T1000 (cell line): ENCODE measurements around the gene FAM168A.
"Not testable (repeated sequence)": the region's sequence is repeated elsewhere in the genome, so short reads cannot be mapped to it uniquely, and the experiment has no call there.

Experiments
- DNase-seq: peaks from one replicate; lab custom pipeline; 2025; ENCODE audit warnings: mixed read lengths; lab: John Stamatoyannopoulos, UW

FAM168A gene

DNA sequence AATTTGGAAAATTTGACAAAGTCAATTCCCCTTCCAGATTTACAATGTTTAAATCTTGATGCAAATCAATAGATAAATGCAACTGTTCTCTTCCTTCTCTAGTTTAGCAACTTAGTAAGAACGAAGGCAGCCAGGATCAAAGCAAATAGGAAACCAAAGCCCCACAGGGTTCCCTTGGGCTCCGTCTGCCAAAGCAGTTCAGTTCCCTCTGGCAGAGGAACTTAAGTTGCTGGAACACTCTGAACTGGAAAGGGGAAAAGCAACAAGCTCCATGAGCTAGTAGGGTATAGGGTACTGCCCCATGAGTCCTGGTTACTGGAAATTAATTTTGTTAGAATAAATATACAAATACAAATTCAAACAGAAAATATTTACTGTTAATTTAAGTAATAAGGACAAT, 130.4 kb downstream of the FAM168A start:
- DNase-seq = no peak

DNA sequence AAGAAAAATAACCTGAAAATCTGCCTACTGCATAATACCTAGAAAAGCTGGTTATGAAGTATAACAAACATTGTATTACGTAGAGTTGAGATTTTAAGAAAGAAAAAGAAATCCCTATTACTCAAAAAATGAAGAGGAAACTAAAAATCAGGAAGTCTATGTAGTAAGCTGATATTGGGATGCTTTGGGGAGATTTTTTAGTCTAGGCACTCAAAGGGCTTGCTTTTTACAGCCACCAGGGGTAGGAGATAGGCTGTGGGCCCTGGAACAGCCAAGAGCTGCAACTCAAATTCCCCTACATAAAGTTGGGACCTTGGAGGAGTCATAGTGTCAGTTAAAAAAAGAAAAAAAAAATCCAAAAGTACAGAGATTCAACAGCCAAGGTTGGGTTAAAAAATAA, 131.3 kb downstream of the FAM168A start:
- DNase-seq = no peak

DNA sequence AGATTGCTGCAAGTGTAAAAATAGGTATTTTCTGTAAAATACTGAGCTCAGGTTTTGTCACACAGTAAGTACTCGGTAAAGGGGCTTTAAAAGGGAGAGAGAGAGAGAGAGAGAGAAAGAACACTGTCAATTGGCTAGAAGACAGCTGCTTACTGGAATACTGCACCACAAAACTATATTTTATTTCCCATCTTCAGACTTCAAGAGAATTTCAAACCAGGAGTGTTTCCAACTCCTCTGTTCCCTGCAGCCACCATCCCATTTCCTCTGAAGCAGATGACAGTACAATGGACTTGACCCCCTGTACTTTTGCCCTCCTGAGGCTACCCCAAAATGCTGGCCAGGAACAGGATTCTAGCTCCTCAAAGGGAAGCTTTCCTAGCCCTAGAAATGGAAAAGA, 132.0 kb downstream of the FAM168A start:
- no peak for DNase-seq

DNA sequence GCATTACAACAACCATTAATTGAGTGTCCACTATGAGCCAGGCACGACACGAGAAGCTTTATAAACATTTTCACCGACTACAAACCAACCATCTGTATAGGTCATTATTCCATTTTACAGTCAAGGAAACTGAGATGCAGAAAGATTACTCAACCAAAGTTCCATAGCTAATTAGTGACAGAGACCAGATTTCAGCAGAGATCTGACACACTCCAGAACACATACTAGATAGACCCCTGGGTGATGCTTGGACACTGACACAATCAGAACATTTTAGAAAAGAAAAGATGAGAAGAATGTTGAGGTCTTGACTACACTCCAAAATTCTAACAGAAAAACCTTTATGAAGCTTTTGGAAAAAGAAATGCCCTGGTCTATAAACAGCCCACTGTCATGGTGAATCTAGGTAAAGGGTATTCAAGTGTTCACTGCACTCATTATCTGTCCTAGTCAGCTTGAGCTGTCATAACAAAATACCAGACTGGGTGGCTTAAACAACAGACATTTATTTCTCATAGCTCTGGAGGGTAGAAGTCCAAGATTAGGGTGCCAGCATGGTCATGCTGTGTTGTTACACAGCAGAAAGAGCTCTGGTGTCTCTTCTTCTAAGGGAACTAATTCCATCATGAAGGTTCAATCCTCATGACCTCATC, 132.8 kb downstream of the FAM168A start:
- no peak for DNase-seq

DNA sequence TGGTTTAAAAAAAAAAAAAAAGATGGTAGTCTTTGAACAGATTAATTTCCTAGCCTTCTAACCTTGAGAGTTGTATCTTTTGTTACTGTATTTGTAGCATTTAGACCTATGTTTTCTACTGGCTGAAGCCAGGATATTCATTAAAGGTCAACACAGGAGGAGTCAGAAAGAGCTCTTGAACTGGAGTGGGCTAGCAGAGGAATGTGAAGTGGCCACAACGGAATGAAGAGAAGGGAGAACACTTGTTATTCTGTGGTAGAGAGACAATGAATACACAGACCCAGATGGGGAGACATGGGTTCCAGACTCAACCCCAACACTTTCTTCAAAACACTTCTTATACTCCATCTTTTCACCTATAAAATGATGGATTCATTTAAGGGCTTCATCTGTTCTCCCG, 133.6 kb downstream of the FAM168A start:
- DNase-seq = no peak

DNA sequence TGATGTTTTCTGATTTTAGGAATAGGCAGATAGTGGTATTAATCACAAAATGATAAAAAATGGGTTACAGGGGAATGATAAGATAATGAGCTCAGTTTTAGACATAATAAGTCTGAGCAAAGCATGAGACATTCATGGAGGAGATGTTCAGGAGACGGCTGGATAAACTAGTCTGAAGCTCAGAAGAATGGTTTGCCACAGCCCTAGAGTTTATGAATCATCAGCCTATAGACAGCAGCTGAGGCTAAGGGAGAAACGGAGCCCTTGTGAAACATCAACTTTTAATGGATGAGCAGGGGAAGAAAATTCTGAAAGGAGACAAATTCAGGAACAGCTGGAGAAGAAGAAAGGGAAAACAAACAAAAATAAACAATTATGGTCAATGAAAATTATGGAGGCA, 134.6 kb downstream of the FAM168A start:
- DNase-seq = no peak

DNA sequence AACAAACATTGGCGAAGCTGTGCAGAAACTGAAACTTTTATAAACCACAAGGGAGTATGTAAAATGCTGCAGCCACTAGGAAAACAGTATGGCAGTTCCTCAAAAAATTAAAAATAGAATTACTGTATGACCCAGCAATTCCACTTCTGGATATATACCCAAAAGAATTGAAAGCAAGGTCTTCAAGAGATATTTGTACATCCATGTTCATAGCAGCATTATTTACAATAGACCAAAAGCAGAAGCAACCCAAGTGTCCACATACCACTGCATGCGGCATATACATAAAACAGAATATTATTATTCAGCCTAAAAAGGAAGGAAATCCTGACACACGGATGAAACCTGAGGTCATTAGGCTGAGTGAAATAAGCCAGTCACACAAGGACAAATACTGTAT, 135.9 kb downstream of the FAM168A start:
- DNase-seq = no peak

DNA sequence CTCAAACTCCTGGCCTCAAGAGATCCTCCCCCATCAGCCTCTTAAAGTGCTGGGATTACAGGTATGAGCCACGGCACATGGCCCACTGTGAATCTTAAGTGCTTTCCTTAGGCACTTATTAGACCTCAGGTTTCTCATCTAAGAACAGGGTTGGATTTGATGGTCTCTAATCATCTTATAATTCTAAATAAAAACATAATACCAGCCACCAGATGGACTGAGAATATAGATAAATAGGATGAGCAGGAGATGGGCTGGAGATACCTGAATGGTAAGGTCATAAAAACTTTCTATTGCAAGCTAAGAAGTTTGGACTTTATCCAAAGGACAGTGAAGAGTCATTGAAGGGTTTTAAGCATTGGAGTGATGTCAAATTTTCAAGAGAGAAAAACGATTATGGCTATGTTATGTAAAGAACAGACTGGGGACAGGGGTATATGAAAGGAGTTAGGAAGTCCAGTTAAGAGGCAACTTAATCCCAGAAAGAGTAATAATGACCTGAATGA, 136.5 kb downstream of the FAM168A start:
- DNase-seq = no peak

DNA sequence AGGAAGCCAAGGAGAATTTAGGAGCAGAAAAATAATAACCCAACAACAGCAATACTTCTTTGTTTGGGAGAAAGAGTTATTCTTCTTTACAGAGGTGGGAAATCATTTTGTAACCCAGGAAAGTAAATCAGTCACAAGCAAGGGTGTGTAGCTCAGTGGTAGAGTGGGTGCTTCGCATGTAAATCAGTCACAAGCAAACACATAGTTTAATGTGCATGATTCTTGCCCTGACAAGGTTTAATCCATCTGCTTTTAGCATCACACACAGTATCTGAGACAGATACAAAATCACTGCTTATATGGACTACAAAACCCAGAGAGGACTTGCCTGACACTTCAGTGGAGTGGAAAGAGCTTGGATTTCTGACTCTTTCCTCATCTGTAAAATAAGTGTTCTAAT, 139.7 kb downstream of the FAM168A start:
- no peak for DNase-seq

DNA sequence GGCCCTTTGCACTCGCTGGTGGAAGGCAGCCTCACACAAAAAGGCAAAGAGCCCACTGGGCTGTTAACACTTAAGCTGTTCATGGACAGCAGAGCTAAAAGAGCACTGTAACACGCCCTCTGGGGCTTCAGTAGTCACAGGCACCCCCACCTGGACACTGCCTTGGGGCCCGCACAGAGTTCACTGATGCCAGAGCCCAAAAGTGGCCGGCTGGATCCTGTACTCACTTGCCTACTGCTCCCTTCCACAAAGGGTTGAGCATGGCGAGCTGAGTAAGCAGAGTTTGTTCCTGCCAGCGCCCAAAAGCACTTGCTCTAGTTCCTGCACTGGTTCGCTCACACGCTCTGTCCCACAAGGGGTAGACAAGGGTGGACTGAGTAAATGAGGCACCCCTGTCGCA, 142.9 kb downstream of the FAM168A start:
- DNase-seq = no peak

DNA sequence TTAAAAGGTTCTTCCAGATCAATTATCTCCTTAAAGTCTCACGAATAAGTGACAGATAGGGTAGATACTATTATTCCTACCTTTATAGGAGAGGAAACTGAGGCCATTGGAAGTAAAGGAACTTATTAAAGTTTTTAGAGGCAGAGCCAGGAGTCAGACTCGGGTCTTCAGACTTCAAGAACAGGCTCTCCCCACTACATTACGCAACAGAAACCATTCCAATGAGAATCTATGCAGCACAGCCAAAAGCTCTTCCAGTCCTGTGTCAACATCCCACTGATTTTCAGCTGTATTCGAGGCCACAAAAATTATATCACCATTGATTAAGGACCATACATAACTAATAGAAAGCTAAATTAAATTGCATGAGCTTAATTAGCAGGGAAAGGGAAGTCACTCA, 144.3 kb downstream of the FAM168A start:
- no peak for DNase-seq

DNA sequence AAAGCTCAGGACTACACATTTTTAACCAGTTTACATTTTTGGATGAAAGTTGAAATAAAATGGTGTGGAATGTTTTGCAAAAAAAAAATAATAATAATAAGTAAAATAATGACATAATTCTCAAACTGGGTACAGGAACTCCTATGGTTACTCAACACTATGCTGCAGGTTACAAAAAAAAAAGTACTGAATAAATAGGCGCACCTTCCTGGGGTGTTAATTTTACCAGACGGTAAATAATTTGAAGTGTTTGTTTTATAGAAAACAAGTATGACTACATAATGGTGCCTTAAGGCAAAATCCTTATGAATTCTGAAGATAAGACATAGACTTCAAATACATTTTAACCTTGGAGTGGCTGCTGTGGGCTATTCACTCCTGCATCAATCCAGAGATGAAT, 145.2 kb downstream of the FAM168A start:
- DNase-seq = no peak

DNA sequence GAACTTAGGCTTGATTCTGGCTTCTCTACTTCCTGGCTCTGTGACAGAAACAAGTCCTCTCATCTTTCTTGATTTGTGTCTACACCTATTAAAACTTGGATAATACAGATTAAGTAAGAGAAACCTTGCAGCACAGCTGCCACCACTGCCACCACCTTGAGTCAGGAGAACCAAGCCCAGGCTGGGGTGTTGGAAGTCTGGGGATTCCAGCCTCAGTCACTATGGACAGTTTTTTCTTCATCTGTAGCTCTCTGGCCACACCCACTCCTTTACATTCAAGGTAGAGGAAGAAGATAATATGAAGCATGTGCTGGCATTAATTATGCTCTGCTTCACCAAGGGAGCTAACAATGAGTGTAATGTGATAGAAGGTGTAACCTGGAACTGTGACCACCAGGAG, 146.0 kb downstream of the FAM168A start:
- DNase-seq = no peak

DNA sequence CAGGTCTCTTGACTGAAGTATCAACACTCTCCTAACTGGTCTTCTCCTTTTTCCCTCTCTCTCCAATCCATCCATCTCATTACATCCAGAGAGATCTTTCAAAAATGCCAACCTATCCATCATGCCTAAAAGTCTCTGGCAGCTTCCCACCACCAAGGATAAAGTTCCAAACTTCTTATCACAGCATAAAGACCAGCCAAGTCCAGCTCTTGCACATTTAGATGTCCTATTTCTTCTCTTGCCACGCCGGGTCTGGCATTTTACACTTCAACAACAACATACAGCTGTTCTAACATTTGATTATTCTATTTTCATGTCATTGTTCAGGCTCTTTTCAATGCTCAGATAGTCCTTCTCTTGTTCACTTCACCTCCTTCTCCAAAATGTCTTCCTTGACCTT, 151.1 kb downstream of the FAM168A start:
- no peak for DNase-seq

DNA sequence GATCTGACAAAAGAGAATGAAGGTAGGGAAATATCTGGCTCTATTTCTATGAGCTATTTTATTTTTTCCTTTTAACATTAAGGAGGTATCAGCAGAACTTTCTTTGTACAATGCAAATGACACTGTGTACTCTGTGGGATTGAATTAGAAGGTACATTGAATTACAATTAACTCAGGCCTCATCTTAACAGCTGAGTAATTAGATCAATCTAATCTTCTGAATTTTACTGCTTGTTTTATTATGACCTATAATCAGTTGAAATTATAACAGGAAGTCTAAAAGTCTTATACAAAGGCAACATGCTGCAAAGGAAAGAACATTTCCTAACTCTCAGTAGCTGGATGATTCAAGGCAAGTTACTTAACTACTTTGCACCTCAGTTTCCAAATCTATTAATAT, 151.9 kb downstream of the FAM168A start:
- no peak for DNase-seq

DNA sequence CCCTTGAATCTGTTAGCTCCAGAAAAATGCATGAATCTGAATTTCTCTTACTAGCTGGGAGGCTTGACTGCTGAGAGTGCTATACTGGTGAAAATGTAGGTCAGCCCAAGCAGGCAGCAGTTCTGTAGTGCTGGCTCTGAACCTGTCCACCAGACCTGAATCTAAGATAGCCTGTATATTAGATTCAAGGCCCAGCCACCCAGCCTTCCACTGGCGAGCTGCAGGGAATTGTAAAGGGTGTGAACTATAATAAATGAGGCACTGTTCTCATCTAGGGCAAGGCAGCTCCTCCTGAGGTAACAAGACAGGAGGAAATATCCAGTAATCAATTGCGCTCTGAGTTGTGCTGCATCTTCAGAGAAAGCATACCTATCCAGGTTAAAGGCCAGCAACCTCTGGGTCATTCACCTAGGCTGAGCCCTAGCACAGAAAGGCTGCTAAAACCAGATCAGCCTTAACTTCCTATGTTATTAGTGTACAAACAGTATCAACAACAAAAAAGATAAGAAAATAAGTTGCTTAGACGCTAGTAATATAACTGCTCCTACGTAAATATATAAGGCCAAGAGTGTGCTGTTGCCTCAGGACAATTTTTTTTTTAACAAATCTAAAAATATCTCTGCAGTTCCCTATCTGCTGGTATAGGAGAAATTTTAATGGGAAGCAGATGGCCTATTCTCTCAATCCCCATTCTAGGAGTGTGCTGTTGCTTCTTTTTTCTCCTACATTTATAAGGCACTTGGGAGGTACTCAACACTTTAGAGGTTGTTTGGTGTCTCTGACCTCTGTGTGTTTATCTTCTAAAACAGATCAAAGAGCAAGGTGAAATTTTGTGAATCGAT, 158.7 kb downstream of the FAM168A start:
- no peak for DNase-seq

DNA sequence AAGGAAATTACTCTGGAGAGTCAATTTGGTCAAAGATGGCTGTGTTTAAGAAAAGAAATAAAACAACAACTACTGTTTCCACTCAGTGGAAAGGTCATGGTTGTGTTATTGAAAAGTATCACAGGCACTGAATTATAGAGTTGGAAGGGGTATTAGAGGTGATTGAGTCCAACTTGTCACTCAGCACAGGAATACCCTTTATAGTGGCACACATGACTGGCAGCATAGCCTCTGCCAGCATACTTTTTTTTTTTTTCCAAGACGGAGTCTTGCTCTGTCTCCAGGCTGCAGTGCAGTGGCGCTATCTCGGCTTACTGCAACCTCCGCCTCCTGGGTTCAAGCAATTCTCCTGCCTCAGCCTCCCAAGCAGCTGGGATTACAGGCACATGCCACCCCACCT, 161.1 kb downstream of the FAM168A start:
- not testable (repeated sequence) for DNase-seq

DNA sequence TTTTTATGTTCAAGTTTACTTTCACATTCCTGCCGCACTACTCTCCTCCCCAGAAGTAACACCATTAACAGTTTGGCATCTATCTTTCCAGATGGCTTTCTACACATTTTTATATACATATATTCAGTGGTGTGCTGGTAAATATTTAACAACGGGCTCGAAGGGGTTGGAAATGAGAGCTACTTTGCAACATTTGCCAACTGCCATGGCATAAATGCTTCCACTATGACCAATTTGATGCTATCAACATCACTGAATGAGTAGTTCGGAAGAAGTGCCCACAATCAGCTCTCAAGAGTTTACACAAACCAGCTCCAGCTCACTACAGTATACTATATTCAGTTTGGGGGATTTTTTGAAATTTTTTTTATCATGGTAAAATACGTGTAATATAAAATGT, 166.5 kb downstream of the FAM168A start:
- DNase-seq = no peak

DNA sequence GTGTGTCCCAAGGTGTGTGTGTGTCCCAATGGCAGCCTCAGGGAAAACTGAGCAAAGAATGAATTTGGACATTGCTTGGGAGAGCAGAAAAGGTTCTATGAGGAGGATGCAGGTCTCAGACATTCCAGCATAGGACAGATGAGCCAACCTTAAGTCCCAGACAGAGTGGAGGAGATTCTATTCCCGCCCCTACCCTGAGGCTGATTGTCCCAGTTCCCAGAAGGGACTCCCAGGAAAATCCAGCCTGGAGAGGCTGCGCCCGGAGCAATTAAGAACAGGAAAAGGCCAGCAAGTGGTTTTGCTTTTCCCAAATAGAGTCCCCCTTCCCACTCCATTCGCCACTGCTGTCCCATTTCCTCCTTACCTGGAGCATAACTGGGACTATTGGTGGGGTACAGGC, 167.6 kb downstream of the FAM168A start:
- DNase-seq = no peak

DNA sequence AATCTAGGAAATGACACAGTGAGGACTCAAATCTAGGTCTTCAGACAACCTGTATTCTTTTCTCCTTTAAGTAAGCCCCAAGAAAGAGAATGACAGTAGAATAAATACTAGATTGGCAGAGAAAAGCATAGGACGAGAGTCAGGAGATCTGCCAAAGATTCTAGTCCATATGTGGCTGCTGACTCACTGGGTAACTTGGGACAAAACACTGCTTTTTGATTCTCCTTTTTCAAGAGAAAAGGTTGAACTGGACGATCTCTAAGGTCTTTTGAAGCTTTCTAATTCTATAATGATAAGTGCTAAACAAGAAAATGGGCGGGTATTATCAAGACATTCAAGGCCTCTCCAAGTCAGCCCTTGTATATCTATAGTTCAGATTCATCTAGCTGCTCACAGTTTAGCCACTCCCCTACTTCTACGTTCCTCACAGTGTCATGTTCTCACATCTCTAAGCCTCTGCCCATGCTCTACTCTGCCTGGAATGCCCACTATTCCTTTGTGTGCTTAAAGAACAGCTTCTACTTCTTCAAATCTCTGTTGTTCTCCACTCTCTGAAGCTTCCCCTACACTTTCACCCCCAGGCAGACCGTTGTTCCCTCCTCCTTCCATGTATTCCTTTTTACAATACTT, 168.7 kb downstream of the FAM168A start:
- DNase-seq = no peak

DNA sequence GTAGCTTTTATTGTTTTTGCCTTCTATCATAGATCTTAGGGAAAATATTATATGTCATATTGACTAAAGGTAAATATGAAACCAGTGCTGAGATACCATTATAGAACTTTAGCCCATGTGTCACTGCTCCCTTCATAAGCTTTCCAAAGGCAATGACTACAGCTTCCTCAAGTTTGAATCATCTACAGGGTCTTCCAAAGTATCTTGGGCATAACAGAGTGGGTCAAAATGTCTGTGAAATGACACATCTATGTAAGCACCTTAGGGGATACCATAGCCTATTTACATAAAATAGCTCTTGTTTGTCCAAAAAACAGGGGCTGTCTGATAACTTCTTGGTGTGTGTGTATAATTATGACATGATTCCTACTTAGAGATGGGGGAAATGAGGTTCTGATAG, 169.2 kb downstream of the FAM168A start:
- no peak for DNase-seq

DNA sequence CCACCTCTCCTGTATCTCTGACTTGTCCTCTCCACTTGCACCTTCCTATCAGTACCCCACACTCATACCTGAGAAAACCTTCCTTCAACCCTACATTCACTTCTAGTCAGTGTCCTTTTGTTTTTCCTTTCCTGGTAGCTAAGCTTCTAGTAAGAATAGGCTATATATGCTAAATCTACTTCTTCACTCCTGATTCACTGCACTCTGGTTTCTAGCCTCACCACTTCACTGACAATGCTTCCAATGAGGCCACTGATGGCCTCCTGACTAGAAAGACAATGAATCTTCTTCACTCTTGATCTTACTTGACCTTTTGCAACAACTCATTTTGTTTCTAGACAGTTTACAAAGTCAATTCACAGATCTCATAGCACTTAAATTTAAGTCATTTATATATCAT, 169.7 kb downstream of the FAM168A start:
- DNase-seq = no peak

DNA sequence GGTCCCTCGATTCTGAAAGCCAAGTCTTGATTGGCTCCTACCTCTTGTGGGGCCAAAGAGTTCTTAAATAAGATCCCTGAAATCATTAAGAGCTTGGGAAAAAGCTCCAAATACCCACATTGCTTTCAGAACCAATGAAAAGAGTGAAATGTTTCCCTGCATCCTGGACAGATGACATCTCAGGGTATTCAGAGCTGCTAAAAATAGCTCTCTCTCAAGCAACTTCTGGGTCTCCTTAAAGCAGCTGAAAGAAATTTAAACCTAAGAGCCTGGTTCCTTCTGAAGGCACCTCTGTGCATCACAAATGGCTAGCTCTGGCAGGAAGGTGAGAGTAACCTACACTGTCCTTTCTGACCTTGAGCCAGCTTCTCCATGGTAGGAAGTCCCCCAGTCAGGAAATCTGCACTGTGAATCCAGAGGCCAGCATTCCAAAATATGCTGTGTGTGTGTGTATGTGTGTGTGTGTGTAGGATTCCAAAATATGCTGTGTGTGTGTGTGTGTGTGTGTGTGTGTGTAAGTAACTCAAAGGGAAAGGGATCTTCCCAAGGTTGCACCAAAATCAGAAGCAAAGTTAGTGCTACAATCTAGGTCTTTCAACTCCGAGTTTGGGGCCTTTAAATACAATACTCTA, 171.6 kb downstream of the FAM168A start:
- no peak for DNase-seq
